ENCODE data around the gene TPPP2. TPM values are rescaled to one million over a fixed set of nuclear protein-coding genes. Genes with fewer than 3 reads are reported as not detected.

TPPP2 gene
- polyA plus RNA-seq, 1 experiment, result not detected

DNA sequence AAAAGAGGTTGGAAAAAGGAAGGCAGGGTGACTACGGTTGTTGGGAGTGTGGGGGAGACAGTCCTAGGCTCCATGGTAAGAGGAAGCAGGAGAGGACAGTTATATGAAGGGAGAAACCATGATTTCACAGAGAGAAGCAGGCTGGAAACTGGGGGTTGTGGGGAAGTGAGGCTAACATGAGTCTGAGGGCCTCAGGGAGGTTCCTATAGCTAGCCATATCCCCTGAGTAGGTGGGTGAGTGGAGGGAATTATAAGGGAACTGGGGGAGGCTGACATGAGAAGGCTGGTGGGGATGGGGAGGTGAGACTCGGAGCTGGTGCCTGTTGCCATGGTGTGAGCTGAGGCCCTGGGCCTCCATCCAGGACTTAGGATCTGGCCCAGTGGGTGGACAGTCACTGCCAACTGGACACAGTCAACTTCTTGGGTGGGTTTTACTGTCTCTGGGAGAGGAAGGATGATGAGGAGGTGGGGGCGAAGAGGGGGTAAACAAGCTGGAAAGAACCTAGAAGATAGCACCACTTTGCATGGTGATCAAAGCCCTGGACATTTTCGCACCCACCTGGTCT is 3.2 kb downstream of the TPPP2 start:
- H3K27ac ChIP-seq (ENCODE audit: low read depth, low read length), result no peak overlapping the region
- CTCF ChIA-PET, result interaction anchor here (1.0 to 3.6 kb wide), 2 partner anchors 18 to 62 kb away, joined by 3 to 24 read pairs; no protein-coding TSS in a partner anchor
- H3K9me3 ChIP-seq (ENCODE audit: control insufficient read depth, insufficient read depth, low read length), result no peaks in the 10 kb centered on the region
- POLR2A ChIA-PET, result no interaction called here
- no peak overlapping the region for H3K4me3 ChIP-seq (ENCODE audit: low read depth, low read length)
- TF ChIP-seq, protein P1, sequence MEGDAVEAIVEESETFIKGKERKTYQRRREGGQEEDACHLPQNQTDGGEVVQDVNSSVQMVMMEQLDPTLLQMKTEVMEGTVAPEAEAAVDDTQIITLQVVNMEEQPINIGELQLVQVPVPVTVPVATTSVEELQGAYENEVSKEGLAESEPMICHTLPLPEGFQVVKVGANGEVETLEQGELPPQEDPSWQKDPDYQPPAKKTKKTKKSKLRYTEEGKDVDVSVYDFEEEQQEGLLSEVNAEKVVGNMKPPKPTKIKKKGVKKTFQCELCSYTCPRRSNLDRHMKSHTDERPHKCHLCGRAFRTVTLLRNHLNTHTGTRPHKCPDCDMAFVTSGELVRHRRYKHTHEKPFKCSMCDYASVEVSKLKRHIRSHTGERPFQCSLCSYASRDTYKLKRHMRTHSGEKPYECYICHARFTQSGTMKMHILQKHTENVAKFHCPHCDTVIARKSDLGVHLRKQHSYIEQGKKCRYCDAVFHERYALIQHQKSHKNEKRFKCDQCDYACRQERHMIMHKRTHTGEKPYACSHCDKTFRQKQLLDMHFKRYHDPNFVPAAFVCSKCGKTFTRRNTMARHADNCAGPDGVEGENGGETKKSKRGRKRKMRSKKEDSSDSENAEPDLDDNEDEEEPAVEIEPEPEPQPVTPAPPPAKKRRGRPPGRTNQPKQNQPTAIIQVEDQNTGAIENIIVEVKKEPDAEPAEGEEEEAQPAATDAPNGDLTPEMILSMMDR (IDR thresholded peaks at IDR 0.05; ENCODE audit: low read depth, low read length), result no peak
- DNase-seq (ENCODE audit: low read depth, low spot score), result no peak
- peaks cover 42% of the 10 kb centered on the region for H3K27me3 ChIP-seq (ENCODE audit: control insufficient read depth, insufficient read depth, low read length)

GRCh38 chr14:21034707-21035106 is 4.7 kb downstream of the TPPP2 start, which contains the start of gene RNASE13:
TSS of gene RNASE13 (minus strand) at chr14:21034807. CDS start at chr14:21034288, 519 bp downstream.
- TF ChIP-seq, protein P1 (IDR thresholded peaks at IDR 0.05; ENCODE audit: low read depth, low read length), result no peak
- Histone ChIP-seq H3K27me3 (ENCODE audit: control insufficient read depth, insufficient read depth, low read length) (peaks cover 37% of the 10 kb centered on the region), H3K4me3 (ENCODE audit: low read depth, low read length) (no peak within 1 kb of the TSS), H3K9me3 (ENCODE audit: control insufficient read depth, insufficient read depth, low read length) (no peaks in the 10 kb centered on the region), H3K27ac (ENCODE audit: low read depth, low read length) (no peak within 1 kb of the TSS)
- POLR2A ChIA-PET, result no interaction called here
- CTCF ChIA-PET, result interaction anchor here (2.2 kb wide), 1 partner anchor 20 kb away, joined by 15 read pairs; no protein-coding TSS in a partner anchor
- DNase-seq (ENCODE audit: low read depth, low spot score), result no peak

DNA sequence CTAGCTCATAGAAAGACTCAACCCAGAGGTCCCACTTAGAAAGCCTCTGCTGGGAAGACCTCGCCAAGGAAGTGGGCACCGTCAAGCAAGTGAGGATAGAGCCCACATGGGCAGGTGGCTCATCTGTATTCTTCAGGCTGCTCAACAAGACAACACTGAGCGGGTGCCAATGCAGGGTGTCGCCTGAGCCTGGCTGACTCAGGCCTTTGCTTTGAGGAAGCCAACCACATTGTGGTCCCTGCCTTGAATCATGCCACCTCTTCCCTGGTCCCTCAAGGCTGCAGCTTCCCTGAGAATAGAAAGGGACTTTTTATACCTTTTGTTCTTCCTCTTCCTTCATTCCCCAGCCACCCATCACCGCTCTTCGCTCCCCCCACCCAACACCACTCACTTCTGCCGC is 6.7 kb downstream of the TPPP2 start:
- TF ChIP-seq, protein P1 (IDR thresholded peaks at IDR 0.05; ENCODE audit: low read depth, low read length), result no peak
- DNase-seq (ENCODE audit: low read depth, low spot score), result no peak
- peaks cover 26% of the 10 kb centered on the region for H3K27me3 ChIP-seq (ENCODE audit: control insufficient read depth, insufficient read depth, low read length)
- no peak overlapping the region for H3K27ac ChIP-seq (ENCODE audit: low read depth, low read length)
- ChIA-PET POLR2A (no interaction called here), CTCF (interaction anchor here (1.1 to 2.2 kb wide), 3 partner anchors 22 to 68 kb away, joined by 3 to 15 read pairs (median 5); no protein-coding TSS in a partner anchor)
- H3K9me3 ChIP-seq (ENCODE audit: control insufficient read depth, insufficient read depth, low read length), result no peaks in the 10 kb centered on the region
- no peak overlapping the region for H3K4me3 ChIP-seq (ENCODE audit: low read depth, low read length)

DNA sequence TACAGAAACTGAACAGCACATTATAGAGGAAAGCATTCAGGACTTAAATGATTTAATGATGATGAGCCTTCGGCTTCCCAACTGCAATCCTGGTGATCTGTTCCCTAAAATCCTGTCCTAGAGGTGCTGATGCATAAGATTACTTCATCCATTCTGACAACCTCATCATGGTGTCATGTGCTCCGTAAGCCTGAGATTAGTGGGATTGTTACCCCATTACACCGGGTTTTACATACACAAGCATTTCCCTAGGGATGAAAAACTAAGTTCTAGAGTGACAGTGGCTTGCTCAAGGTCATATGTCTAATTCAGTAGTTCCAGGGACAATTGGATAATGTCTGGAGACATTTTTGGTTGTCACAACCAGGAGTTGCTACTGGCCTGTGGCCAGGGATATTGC is 7.1 kb downstream of the TPPP2 start:
- ChIA-PET POLR2A (no interaction called here), CTCF (interaction anchor here (1.0 to 1.1 kb wide), 2 partner anchors 23 to 67 kb away, joined by 3 to 4 read pairs; no protein-coding TSS in a partner anchor)
- TF ChIP-seq, protein P1 (IDR thresholded peaks at IDR 0.05; ENCODE audit: low read depth, low read length), result no peak
- peaks cover 27% of the 10 kb centered on the region for H3K27me3 ChIP-seq (ENCODE audit: control insufficient read depth, insufficient read depth, low read length)
- H3K4me3 ChIP-seq (ENCODE audit: low read depth, low read length), result no peak overlapping the region
- no peak overlapping the region for H3K27ac ChIP-seq (ENCODE audit: low read depth, low read length)
- no peaks in the 10 kb centered on the region for H3K9me3 ChIP-seq (ENCODE audit: control insufficient read depth, insufficient read depth, low read length)
- DNase-seq (ENCODE audit: low read depth, low spot score), result no peak
